SU-DHL-6 (cell line): ENCODE data around the gene VENTX.

Source experiments
- EZH2phosphoT487 ChIP-seq: fragments of 200-600 bp; sonication (generic), shearing (Covaris generic); conservative IDR thresholded peaks from 2 replicates; pipeline ENCODE4 v1.6.1; 2018; ENCODE audit warnings: mild to moderate bottlenecking, antibody characterized with exemption, low read length, moderate library complexity, mixed read lengths
- TF ChIP-seq, protein P1 (sequence below): fragments of 200-600 bp; sonication (generic); IDR thresholded peaks from one replicate; pipeline ENCODE4 v1.5.1; 2017; ENCODE audit warnings: antibody characterized with exemption, mild to moderate bottlenecking, low read length, moderate library complexity; ENCODE audit not compliant: insufficient read depth, poor library complexity, severe bottlenecking

GRCh38 chr10:133189726-133190125 lies 47.9 kb upstream of the VENTX start:
- TF ChIP-seq, protein P1, sequence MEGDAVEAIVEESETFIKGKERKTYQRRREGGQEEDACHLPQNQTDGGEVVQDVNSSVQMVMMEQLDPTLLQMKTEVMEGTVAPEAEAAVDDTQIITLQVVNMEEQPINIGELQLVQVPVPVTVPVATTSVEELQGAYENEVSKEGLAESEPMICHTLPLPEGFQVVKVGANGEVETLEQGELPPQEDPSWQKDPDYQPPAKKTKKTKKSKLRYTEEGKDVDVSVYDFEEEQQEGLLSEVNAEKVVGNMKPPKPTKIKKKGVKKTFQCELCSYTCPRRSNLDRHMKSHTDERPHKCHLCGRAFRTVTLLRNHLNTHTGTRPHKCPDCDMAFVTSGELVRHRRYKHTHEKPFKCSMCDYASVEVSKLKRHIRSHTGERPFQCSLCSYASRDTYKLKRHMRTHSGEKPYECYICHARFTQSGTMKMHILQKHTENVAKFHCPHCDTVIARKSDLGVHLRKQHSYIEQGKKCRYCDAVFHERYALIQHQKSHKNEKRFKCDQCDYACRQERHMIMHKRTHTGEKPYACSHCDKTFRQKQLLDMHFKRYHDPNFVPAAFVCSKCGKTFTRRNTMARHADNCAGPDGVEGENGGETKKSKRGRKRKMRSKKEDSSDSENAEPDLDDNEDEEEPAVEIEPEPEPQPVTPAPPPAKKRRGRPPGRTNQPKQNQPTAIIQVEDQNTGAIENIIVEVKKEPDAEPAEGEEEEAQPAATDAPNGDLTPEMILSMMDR, result no peak
- no peak for TF ChIP-seq EZH2phosphoT487
